Measurements from ENCODE around the gene MAP4K1.
A peak's percentile ranks its signal among the peaks of the same experiment; 100 is the strongest.
"Not testable (repeated sequence)": the region's sequence is repeated elsewhere in the genome, so short reads cannot be mapped to it uniquely, and the experiment has no call there.

MAP4K1 gene

DNA sequence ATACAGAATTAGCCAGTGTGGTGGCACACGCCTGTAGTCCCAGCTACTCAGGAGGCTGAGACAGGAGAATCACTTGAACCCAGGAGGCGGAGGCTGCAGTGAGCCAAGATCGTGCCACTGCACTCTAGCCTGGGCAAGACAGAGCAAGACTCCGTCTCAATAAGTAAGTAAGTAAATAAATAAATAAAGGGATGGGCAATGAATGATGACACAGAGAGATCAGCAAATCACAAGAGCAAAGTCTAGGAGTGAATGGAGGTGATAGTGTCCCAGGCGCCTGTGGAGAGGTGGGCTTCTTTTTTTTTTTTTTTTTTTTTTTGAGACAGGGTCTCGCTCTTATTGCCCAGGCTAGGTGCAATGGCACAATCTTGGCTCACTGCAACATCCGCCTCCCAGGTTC is 58.8 kb downstream of the MAP4K1 start:
- H3K9me3 ChIP-seq (ENCODE audit: control insufficient read depth, insufficient read depth, low read depth, low read length); H3K4me1 ChIP-seq (ENCODE audit: control insufficient read depth, insufficient read depth, low read length); H3K27ac ChIP-seq (ENCODE audit: extremely low read depth, low read depth, low read length); POLR2A ChIA-PET; H3K36me3 ChIP-seq (ENCODE audit: control insufficient read depth in 2 of 2, insufficient read depth in 1 of 2, low read length in 2 of 2); H3K4me3 ChIP-seq (ENCODE audit: low read depth, low read length): not testable (repeated sequence)
- CTCF ChIA-PET: interaction anchor here (1.6 kb wide), 1 partner anchor 76 kb away, joined by 3 read pairs; no protein-coding TSS in a partner anchor
- TF ChIP-seq, protein P1, sequence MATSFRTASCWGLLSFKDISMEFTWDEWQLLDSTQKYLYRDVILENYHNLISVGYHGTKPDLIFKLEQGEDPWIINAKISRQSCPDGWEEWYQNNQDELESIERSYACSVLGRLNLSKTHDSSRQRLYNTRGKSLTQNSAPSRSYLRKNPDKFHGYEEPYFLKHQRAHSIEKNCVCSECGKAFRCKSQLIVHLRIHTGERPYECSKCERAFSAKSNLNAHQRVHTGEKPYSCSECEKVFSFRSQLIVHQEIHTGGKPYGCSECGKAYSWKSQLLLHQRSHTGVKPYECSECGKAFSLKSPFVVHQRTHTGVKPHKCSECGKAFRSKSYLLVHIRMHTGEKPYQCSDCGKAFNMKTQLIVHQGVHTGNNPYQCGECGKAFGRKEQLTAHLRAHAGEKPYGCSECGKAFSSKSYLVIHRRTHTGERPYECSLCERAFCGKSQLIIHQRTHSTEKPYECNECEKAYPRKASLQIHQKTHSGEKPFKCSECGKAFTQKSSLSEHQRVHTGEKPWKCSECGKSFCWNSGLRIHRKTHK (tag by site-specific recombination; IDR thresholded peaks at IDR 0.05): peak; percentile 99

GRCh38 chr19:38557205-38557799 is 60.5 kb downstream of the MAP4K1 start:
- Histone ChIP-seq H3K4me1 (ENCODE audit: control insufficient read depth, insufficient read depth, low read length) (peaks cover 9% of the 10 kb centered on the region), H3K9me3 (ENCODE audit: control insufficient read depth, insufficient read depth, low read depth, low read length) (no peaks in the 10 kb centered on the region), H3K36me3 (ENCODE audit: control insufficient read depth in 2 of 2, insufficient read depth in 1 of 2, low read length in 2 of 2) (no peaks in the 10 kb centered on the region; a peak in 1 of 3 replicates), H3K4me3 (ENCODE audit: low read depth, low read length) (no peak overlapping the region), H3K27ac (ENCODE audit: extremely low read depth, low read depth, low read length) (no peak overlapping the region)
- peak; percentile 87 for TF ChIP-seq SP7 (tag by site-specific recombination; IDR thresholded peaks at IDR 0.05)
- no peak for TF ChIP-seq ZBTB20 (tag by site-specific recombination; IDR thresholded peaks at IDR 0.05)
- no peak for TF ChIP-seq ZBTB1 (tag by site-specific recombination; IDR thresholded peaks at IDR 0.05)
- TF ChIP-seq EGR2 (tag by site-specific recombination; IDR thresholded peaks at IDR 0.05; ENCODE audit: low read depth): peak; percentile 92
- no peak for TF ChIP-seq ZSCAN23 (tag by site-specific recombination; IDR thresholded peaks at IDR 0.05)
- no peak for TF ChIP-seq IKZF3 (tag by site-specific recombination; IDR thresholded peaks at IDR 0.05)
- TF ChIP-seq ZNF501 (tag by site-specific recombination; IDR thresholded peaks at IDR 0.05): no peak
- TF ChIP-seq KLF17 (tag by site-specific recombination; IDR thresholded peaks at IDR 0.05): peak; percentile 62; the same call in 1 of the 2 replicates
- no peak for TF ChIP-seq SETDB1 (IDR thresholded peaks at IDR 0.05; ENCODE audit: insufficient read length, low read length)
- TF ChIP-seq KLF16 (tag by site-specific recombination; IDR thresholded peaks at IDR 0.05): no peak
- TF ChIP-seq ZNF830 (tag by site-specific recombination; IDR thresholded peaks at IDR 0.05; ENCODE audit: low read depth): no peak
- TF ChIP-seq KLF1 (tag by site-specific recombination; IDR thresholded peaks at IDR 0.05): peak; percentile 92
- TF ChIP-seq, protein P2, sequence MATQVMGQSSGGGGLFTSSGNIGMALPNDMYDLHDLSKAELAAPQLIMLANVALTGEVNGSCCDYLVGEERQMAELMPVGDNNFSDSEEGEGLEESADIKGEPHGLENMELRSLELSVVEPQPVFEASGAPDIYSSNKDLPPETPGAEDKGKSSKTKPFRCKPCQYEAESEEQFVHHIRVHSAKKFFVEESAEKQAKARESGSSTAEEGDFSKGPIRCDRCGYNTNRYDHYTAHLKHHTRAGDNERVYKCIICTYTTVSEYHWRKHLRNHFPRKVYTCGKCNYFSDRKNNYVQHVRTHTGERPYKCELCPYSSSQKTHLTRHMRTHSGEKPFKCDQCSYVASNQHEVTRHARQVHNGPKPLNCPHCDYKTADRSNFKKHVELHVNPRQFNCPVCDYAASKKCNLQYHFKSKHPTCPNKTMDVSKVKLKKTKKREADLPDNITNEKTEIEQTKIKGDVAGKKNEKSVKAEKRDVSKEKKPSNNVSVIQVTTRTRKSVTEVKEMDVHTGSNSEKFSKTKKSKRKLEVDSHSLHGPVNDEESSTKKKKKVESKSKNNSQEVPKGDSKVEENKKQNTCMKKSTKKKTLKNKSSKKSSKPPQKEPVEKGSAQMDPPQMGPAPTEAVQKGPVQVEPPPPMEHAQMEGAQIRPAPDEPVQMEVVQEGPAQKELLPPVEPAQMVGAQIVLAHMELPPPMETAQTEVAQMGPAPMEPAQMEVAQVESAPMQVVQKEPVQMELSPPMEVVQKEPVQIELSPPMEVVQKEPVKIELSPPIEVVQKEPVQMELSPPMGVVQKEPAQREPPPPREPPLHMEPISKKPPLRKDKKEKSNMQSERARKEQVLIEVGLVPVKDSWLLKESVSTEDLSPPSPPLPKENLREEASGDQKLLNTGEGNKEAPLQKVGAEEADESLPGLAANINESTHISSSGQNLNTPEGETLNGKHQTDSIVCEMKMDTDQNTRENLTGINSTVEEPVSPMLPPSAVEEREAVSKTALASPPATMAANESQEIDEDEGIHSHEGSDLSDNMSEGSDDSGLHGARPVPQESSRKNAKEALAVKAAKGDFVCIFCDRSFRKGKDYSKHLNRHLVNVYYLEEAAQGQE (tag by site-specific recombination; IDR thresholded peaks at IDR 0.05): no peak
- TF ChIP-seq OSR2 (tag by site-specific recombination; IDR thresholded peaks at IDR 0.05): peak; percentile 40
- no peak for TF ChIP-seq ZNF37A (tag by site-specific recombination; IDR thresholded peaks at IDR 0.05)
- TF ChIP-seq ZNF114 (tag by site-specific recombination; IDR thresholded peaks at IDR 0.05): no peak
- TF ChIP-seq BCL11A (tag by site-specific recombination; IDR thresholded peaks at IDR 0.05; ENCODE audit: low read depth): no peak
- no peak for TF ChIP-seq KLF8 (tag by site-specific recombination; IDR thresholded peaks at IDR 0.05)
- TF ChIP-seq, protein P3, sequence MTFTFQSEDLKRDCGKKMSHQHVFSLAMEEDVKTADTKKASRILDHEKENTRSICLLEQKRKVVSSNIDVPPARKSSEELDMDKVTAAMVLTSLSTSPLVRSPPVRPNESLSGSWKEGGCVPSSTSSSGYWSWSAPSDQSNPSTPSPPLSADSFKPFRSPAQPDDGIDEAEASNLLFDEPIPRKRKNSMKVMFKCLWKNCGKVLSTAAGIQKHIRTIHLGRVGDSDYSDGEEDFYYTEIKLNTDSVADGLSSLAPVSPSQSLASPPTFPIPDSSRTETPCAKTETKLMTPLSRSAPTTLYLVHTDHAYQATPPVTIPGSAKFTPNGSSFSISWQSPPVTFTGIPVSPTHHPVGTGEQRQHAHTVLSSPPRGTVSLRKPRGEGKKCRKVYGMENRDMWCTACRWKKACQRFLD (tag by site-specific recombination; IDR thresholded peaks at IDR 0.05): no peak
- peak; percentile 86 for TF ChIP-seq ZFHX2 (tag by site-specific recombination; conservative IDR thresholded peaks at IDR 0.05)
- no peak for TF ChIP-seq ZNF221 (tag by site-specific recombination; IDR thresholded peaks at IDR 0.05; ENCODE audit: borderline replicate concordance)
- TF ChIP-seq ZNF148 (tag by site-specific recombination; IDR thresholded peaks at IDR 0.05; ENCODE audit: borderline replicate concordance): no peak
- 0 out of 2 replicates have a peak, but pooled peaks have one; percentile 18 for TF ChIP-seq WT1 (tag by site-specific recombination; IDR thresholded peaks at IDR 0.05)
- TF ChIP-seq ZNF174 (tag by site-specific recombination; IDR thresholded peaks at IDR 0.05): no peak
- no peak for TF ChIP-seq ZNF157 (tag by site-specific recombination; IDR thresholded peaks at IDR 0.05)
- CTCF ChIA-PET: interaction anchor here (0.6 to 0.8 kb wide), 2 partner anchors 12 to 313 kb away, joined by 3 read pairs; no protein-coding TSS in a partner anchor
- POLR2A ChIA-PET: interaction anchor here (1.7 kb wide), 1 partner anchor 39 kb away, joined by 6 read pairs; no protein-coding TSS in a partner anchor
